Liver (tissue), 3 donors: ENCODE results near the gene PADI3.

ENCODE experiments used
- EGR1 ChIP-seq, 2 donors: IDR thresholded peaks; 2 replicates each; pipeline ENCODE4 v1.6.1; 2016 to 2018; ENCODE audit warnings: antibody characterized with exemption in 2 of 2, low read depth in 2 of 2
- TF ChIP-seq, protein P1 (sequence below): fragments of 150-350 bp; IDR thresholded peaks from 2 replicates; pipeline ENCODE4 v1.5.1; 2017; ENCODE audit warnings: improper control_type of control experiment, low read depth, low read length; ENCODE audit not compliant: missing input control
- donor health status: healthy.
- donor health status: healthy.

DNA sequence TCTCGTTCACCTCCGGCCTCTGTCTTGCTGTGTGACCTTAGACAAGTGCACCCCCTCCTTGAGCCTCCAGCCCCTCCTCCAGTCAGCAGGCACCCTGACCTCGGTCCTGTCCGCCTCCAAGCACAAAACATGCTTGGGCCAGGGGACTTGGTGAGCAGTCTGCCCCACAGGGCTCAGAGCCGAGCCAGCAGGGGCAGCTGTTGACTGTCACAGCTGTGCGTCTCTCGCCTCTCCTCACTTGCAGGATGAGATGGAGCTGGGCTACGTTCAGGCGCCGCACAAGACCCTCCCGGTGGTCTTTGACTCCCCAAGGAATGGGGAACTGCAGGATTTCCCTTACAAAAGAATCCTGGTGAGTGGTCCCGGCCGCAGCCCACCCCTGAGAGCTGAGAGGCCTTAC lies 24.2 kb downstream of the PADI3 start:
- TF ChIP-seq, protein P1, sequence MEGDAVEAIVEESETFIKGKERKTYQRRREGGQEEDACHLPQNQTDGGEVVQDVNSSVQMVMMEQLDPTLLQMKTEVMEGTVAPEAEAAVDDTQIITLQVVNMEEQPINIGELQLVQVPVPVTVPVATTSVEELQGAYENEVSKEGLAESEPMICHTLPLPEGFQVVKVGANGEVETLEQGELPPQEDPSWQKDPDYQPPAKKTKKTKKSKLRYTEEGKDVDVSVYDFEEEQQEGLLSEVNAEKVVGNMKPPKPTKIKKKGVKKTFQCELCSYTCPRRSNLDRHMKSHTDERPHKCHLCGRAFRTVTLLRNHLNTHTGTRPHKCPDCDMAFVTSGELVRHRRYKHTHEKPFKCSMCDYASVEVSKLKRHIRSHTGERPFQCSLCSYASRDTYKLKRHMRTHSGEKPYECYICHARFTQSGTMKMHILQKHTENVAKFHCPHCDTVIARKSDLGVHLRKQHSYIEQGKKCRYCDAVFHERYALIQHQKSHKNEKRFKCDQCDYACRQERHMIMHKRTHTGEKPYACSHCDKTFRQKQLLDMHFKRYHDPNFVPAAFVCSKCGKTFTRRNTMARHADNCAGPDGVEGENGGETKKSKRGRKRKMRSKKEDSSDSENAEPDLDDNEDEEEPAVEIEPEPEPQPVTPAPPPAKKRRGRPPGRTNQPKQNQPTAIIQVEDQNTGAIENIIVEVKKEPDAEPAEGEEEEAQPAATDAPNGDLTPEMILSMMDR: no peak
- no peak for TF ChIP-seq EGR1 (IDR thresholded peaks at IDR 0.05; ENCODE audit: low read depth in 2 of 2)
